Upper lobe of left lung (tissue), 6 donors: ENCODE measurements around the gene BTBD6. TPM values are rescaled to one million over a fixed set of nuclear protein-coding genes. Genes with fewer than 3 reads are reported as not detected.
"Not testable (repeated sequence)": the region's sequence is repeated elsewhere in the genome, so short reads cannot be mapped to it uniquely, and the experiment has no call there.

Experiments used
- ATAC-seq, 2 donors: fragments of 200-7000 bp; cut with Tn5 transposase; one replicate each; pipeline ENCODE4 v1.9.1; 2022; ENCODE audit warnings: mild to moderate bottlenecking in 2 of 2, moderate library complexity in 2 of 2; ENCODE audit not compliant: low FRiP score in 2 of 2
- DNase-seq, 2 donors: peaks; one replicate each; pipeline ENCODE4 v3.0.0-alpha.2; 2019 to 2020
- H3K27ac ChIP-seq, 4 donors: fragments of 200-600 bp; sonication (generic); one replicate each; pipeline ENCODE4 v1.5.1; 2016 to 2019
- H3K27me3 ChIP-seq, 4 donors: fragments of 200-600 bp; sonication (generic); one replicate each; pipeline ENCODE4 v1.5.1; 2017 to 2019
- H3K36me3 ChIP-seq, 4 donors: fragments of 200-600 bp; sonication (generic); one replicate each; pipeline ENCODE4 v1.5.1; 2016 to 2019
- H3K4me1 ChIP-seq, 4 donors: fragments of 200-600 bp; sonication (generic); one replicate each; pipeline ENCODE4 v1.5.1; 2018 to 2019
- H3K4me3 ChIP-seq, 4 donors: fragments of 200-600 bp; sonication (generic); one replicate each; pipeline ENCODE4 v1.5.1; 2017 to 2019; ENCODE audit warnings: mild to moderate bottlenecking in 2 of 4, moderate library complexity in 1 of 4
- H3K9me3 ChIP-seq, 4 donors: fragments of 200-600 bp; sonication (generic); one replicate each; pipeline ENCODE4 v1.5.1; 2018 to 2019
- CTCF ChIP-seq, 6 experiments: fragments of 450-650 bp in 4 of 6; fragments of 200-600 bp in 2 of 6; sonication (generic) in 2 of 6; IDR thresholded peaks; one replicate each; pipeline ENCODE4 v1.5.1; 2016 to 2019; ENCODE audit warnings: antibody characterized with exemption in 6 of 6
- EP300 ChIP-seq, 4 donors: sonication (generic); formaldehyde crosslinking; IDR thresholded peaks; one replicate each; pipeline ENCODE4 v1.5.1; 2017; ENCODE audit warnings: antibody characterized with exemption in 4 of 4, control low read depth in 2 of 4
- POLR2A ChIP-seq, 4 donors: fragments of 450-650 bp; IDR thresholded peaks; one replicate each; pipeline ENCODE4 v1.5.1; 2016 to 2017; ENCODE audit warnings: antibody characterized with exemption in 4 of 4, mild to moderate bottlenecking in 2 of 4
- POLR2AphosphoS5 ChIP-seq, 2 donors: sonication (generic); formaldehyde crosslinking; IDR thresholded peaks; one replicate each; pipeline ENCODE4 v1.5.1; 2017; ENCODE audit warnings: antibody characterized with exemption in 2 of 2
- WGBS, 2 donors: methylation state at CpG; one replicate each; pipeline ENCODE4 v1.1.5; 2017 to 2018; 5-methylcytosine and 5-hydroxymethylcytosine counted together
- total RNA-seq, 6 donors: library from RNA; depleted of rRNA in 4 of 6; stranded (reverse); fragments of >200 nt in 4 of 6; gene quantifications; one replicate each; pipeline versions ENCODE4 v1.1.0 to v1.2.1, GENCODE V29; 2016 to 2021
- donor health status: DM: no; HTN: no; CAD: no; lungs with moderate emphysema.
- donor health status: DM: no; HTN: yes; CAD: no; lungs with severe emphysema.

The BTBD6 gene
- total RNA-seq, 6 donors from 2014 or later: 36.4 to 71.7 (median 49.8) TPM

- WGBS, 2 donors: 73 to 74% methylated on average over 12 of the region's 12 CpGs
- peak overlapping the region; percentile 42 to 70 (median 44) for H3K27ac ChIP-seq
- no peaks in the 10 kb centered on the region for H3K27me3 ChIP-seq
- TF ChIP-seq POLR2AphosphoS5 (IDR thresholded peaks at IDR 0.05): no peak
- no peak for TF ChIP-seq POLR2A (IDR thresholded peaks at IDR 0.05)
- TF ChIP-seq CTCF (IDR thresholded peaks at IDR 0.05): no peak
- TF ChIP-seq EP300 (IDR thresholded peaks at IDR 0.05): no peak
- peaks cover 0 to 14% (median 7%) of the 10 kb centered on the region in 4 donors for H3K36me3 ChIP-seq
- peaks cover 0 to 22% (median 9%) of the 10 kb centered on the region in 4 donors for H3K4me1 ChIP-seq
- H3K4me3 ChIP-seq: no peak overlapping the region
- peak; percentile 69 to 74 for DNase-seq
- no peaks in the 10 kb centered on the region for H3K9me3 ChIP-seq
- ATAC-seq: peak; percentile 44 to 87
Observed at GRCh38 chr14:105273062-105273461, 24.7 kb downstream of the BTBD6 start.

- Histone ChIP-seq H3K27ac (no peak overlapping the region), H3K4me3 (no peak overlapping the region), H3K4me1 (peaks cover 0 to 22% (median 9%) of the 10 kb centered on the region in 4 donors), H3K27me3 (no peaks in the 10 kb centered on the region), H3K36me3 (peaks cover 0 to 8% (median 1%) of the 10 kb centered on the region in 4 donors), H3K9me3 (no peaks in the 10 kb centered on the region)
- DNase-seq (no peak), ATAC-seq (peak in 1 of 2 donors; percentile 54)
- 93% methylated on average over 6 of the region's 6 CpGs; no CpG with 5 or more reads in 1 of the 2 donors for WGBS, 2 donors
- TF ChIP-seq POLR2AphosphoS5 (IDR thresholded peaks at IDR 0.05): no peak
- TF ChIP-seq CTCF (IDR thresholded peaks at IDR 0.05): no peak
- TF ChIP-seq POLR2A (IDR thresholded peaks at IDR 0.05): no peak
- TF ChIP-seq EP300 (IDR thresholded peaks at IDR 0.05): no peak
Observed at GRCh38 chr14:105274637-105275036, 26.3 kb downstream of the BTBD6 start.

GRCh38 chr14:105275267-105275946, 27.1 kb downstream of the BTBD6 start:
- Histone ChIP-seq H3K9me3 (no peaks in the 10 kb centered on the region), H3K27ac (peak overlapping the region in 1 of 4 donors; percentile 31), H3K27me3 (no peaks in the 10 kb centered on the region), H3K4me1 (peaks cover 0 to 22% (median 9%) of the 10 kb centered on the region in 4 donors), H3K4me3 (no peak overlapping the region), H3K36me3 (peaks cover 0 to 6% (median 1%) of the 10 kb centered on the region in 4 donors)
- ATAC-seq (peak in 1 of 2 donors; percentile 81), DNase-seq (peak in 1 of 2 donors; percentile 46)
- 67 to 71% methylated on average over 7 to 16 of the region's 16 CpGs for WGBS, 2 donors
- TF ChIP-seq POLR2A (IDR thresholded peaks at IDR 0.05): no peak
- no peak for TF ChIP-seq POLR2AphosphoS5 (IDR thresholded peaks at IDR 0.05)
- TF ChIP-seq EP300 (IDR thresholded peaks at IDR 0.05): no peak
- TF ChIP-seq CTCF (IDR thresholded peaks at IDR 0.05): no peak

- not testable (repeated sequence) for DNase-seq, H3K27me3 ChIP-seq, ATAC-seq, H3K9me3 ChIP-seq, H3K36me3 ChIP-seq, H3K4me3 ChIP-seq
- Histone ChIP-seq H3K27ac (peak overlapping the region in 1 of 4 donors; percentile 40), H3K4me1 (peaks cover 0 to 18% (median 11%) of the 10 kb centered on the region in 4 donors)
- WGBS, 2 donors: 80 to 82% methylated on average over 2 to 4 of the region's 4 CpGs
Observed at GRCh38 chr14:105277448-105277847, 29.1 kb downstream of the BTBD6 start.

- Histone ChIP-seq H3K4me3 (no peak overlapping the region), H3K27ac (no peak overlapping the region), H3K4me1 (peaks cover 0 to 20% (median 13%) of the 10 kb centered on the region in 4 donors), H3K36me3 (peaks cover 0 to 4% (median 0%) of the 10 kb centered on the region in 4 donors), H3K9me3 (no peaks in the 10 kb centered on the region), H3K27me3 (no peaks in the 10 kb centered on the region)
- no peak for DNase-seq
- TF ChIP-seq EP300 (IDR thresholded peaks at IDR 0.05): no peak
- TF ChIP-seq POLR2A (IDR thresholded peaks at IDR 0.05): no peak
- no peak for TF ChIP-seq POLR2AphosphoS5 (IDR thresholded peaks at IDR 0.05)
- no peak for TF ChIP-seq CTCF (IDR thresholded peaks at IDR 0.05)
- no peak for ATAC-seq
- 87 to 90% methylated on average over 18 of the region's 18 CpGs for WGBS, 2 donors
Observed at GRCh38 chr14:105279642-105280361, 31.5 kb downstream of the BTBD6 start.
